Neural progenitor cell (in vitro differentiated cells): ENCODE data around the gene KIF22. TPM values are rescaled to one million over a fixed set of nuclear protein-coding genes. Genes with fewer than 3 reads are reported as not detected.

Experiments
- DNase-seq: peaks from one replicate; pipeline ENCODE4 v3.0.0-alpha.2; 2016; ENCODE audit warnings: low spot score
- H2AFZ ChIP-seq: fragments of 200-600 bp; sonication (generic); replicated peaks from 2 replicates; pipeline ENCODE4 v1.6.1; 2016; ENCODE audit warnings: antibody characterized with exemption
- H3F3A ChIP-seq: fragments of 200-600 bp; sonication (generic); 2 replicates; pipeline ENCODE4 v1.6.1; 2016; ENCODE audit warnings: antibody characterized with exemption, low read depth
- H3K27ac ChIP-seq: fragments of 200-600 bp; sonication (generic); 2 replicates; pipeline ENCODE4 v1.5.1; 2016; ENCODE audit warnings: mild to moderate bottlenecking
- H3K27me3 ChIP-seq: fragments of 200-600 bp; sonication (generic); 2 replicates; pipeline ENCODE4 v1.6.1; 2016; ENCODE audit warnings: mild to moderate bottlenecking, moderate library complexity
- H3K36me3 ChIP-seq: fragments of 200-600 bp; sonication (generic); 2 replicates; pipeline ENCODE4 v1.5.1; 2016
- H3K4me1 ChIP-seq: fragments of 200-600 bp; sonication (generic); 2 replicates; pipeline ENCODE4 v1.6.1; 2016; ENCODE audit warnings: mixed run types
- H3K4me2 ChIP-seq: fragments of 200-600 bp; sonication (generic); 2 replicates; pipeline ENCODE4 v1.6.1; 2016
- H3K4me3 ChIP-seq: fragments of 200-600 bp; sonication (generic); 2 replicates; pipeline ENCODE4 v1.5.1; 2016
- H3K79me2 ChIP-seq: fragments of 200-600 bp; sonication (generic); 2 replicates; pipeline ENCODE4 v1.6.1; 2016; ENCODE audit warnings: low read depth
- H3K9ac ChIP-seq: fragments of 200-600 bp; sonication (generic); 2 replicates; pipeline ENCODE4 v1.6.1; 2016
- H3K9me3 ChIP-seq: fragments of 200-600 bp; sonication (generic); 2 replicates; pipeline ENCODE4 v1.5.1; 2016; ENCODE audit warnings: low read depth
- H4K20me1 ChIP-seq: fragments of 200-600 bp; sonication (generic); 2 replicates; pipeline ENCODE4 v1.6.1; 2016; ENCODE audit warnings: low read depth
- H3K27ac Mint-ChIP-seq: 3 replicates; pipeline ENCODE4 v1.8.0; 2021; ENCODE audit warnings: mixed read lengths
- H3K27me3 Mint-ChIP-seq: 2 replicates; pipeline ENCODE4 v1.8.0; 2022; ENCODE audit warnings: low read depth, mild to moderate bottlenecking, inconsistent platforms, moderate library complexity, mixed read lengths; ENCODE audit not compliant: insufficient read depth
- H3K36me3 Mint-ChIP-seq: 3 replicates; pipeline ENCODE4 v1.8.0; 2021; ENCODE audit warnings: mixed read lengths
- H3K4me1 Mint-ChIP-seq: 3 replicates; pipeline ENCODE4 v1.8.0; 2021; ENCODE audit warnings: mixed read lengths
- H3K4me3 Mint-ChIP-seq: 3 replicates; pipeline ENCODE4 v1.8.0; 2021; ENCODE audit warnings: mild to moderate bottlenecking, moderate library complexity, mixed read lengths
- H3K9me3 Mint-ChIP-seq: 3 replicates; pipeline ENCODE4 v1.8.0; 2020; ENCODE audit warnings: mixed read lengths
- CTCF ChIP-seq: fragments of 200-600 bp; sonication (generic); IDR thresholded peaks from 2 replicates; pipeline ENCODE4 v1.5.1; 2017; ENCODE audit warnings: antibody characterized with exemption, mild to moderate bottlenecking
- EZH2 ChIP-seq: fragments of 200-600 bp; sonication (generic); IDR thresholded peaks from 2 replicates; pipeline ENCODE4 v1.6.1; 2017; ENCODE audit warnings: antibody characterized with exemption, mild to moderate bottlenecking, moderate library complexity
- EZH2phosphoT487 ChIP-seq: fragments of 200-600 bp; sonication (generic); IDR thresholded peaks from 2 replicates; pipeline ENCODE4 v1.6.1; 2017; ENCODE audit warnings: antibody characterized with exemption
- total RNA-seq: library from RNA; depleted of rRNA; stranded (reverse); fragments of >200 nt; gene quantifications from 2 replicates; pipeline ENCODE4 v1.2.3, GENCODE V29; 2015; ENCODE audit warnings: low replicate concordance

KIF22 gene
- total RNA-seq, 1 donor from 2014 or later, result 173 TPM

- no peak overlapping the region for H3K27ac Mint-ChIP-seq
- no peak overlapping the region for H3K4me3 ChIP-seq
- H4K20me1 ChIP-seq, result no peaks in the 10 kb centered on the region
- DNase-seq, result no peak
- H3F3A ChIP-seq, result no peaks in the 10 kb centered on the region
- no peak overlapping the region for H2AFZ ChIP-seq
- TF ChIP-seq EZH2, result no peak
- no peak for TF ChIP-seq CTCF
- TF ChIP-seq EZH2phosphoT487, result no peak
- H3K4me1 Mint-ChIP-seq, result peaks cover 4% of the 10 kb centered on the region
- H3K4me1 ChIP-seq, result no peaks in the 10 kb centered on the region
- H3K9ac ChIP-seq, result no peak overlapping the region
- H3K27me3 ChIP-seq, result no peaks in the 10 kb centered on the region
- no peak overlapping the region for H3K27ac ChIP-seq
- peaks cover 4% of the 10 kb centered on the region for H3K27me3 Mint-ChIP-seq
- H3K36me3 ChIP-seq, result no peaks in the 10 kb centered on the region
- H3K4me2 ChIP-seq, result no peak overlapping the region
- no peaks in the 10 kb centered on the region for H3K9me3 Mint-ChIP-seq
- H3K9me3 ChIP-seq, result no peaks in the 10 kb centered on the region
- H3K4me3 Mint-ChIP-seq, result no peak overlapping the region
- H3K79me2 ChIP-seq, result no peaks in the 10 kb centered on the region
- no peaks in the 10 kb centered on the region for H3K36me3 Mint-ChIP-seq
Measured at GRCh38 chr16:29837841-29838240, 47.3 kb downstream of the KIF22 start.

GRCh38 chr16:29839822-29840221 is 49.3 kb downstream of the KIF22 start:
- H3K4me2 ChIP-seq, result no peak overlapping the region
- no peak overlapping the region for H3K9ac ChIP-seq
- Mint-ChIP-seq H3K36me3 (no peaks in the 10 kb centered on the region), H3K9me3 (no peaks in the 10 kb centered on the region), H3K4me1 (peaks cover 4% of the 10 kb centered on the region), H3K27me3 (peaks cover 4% of the 10 kb centered on the region), H3K27ac (no peak overlapping the region), H3K4me3 (no peak overlapping the region)
- no peaks in the 10 kb centered on the region for H3F3A ChIP-seq
- H3K27me3 ChIP-seq, result no peaks in the 10 kb centered on the region
- TF ChIP-seq CTCF (no peak), EZH2phosphoT487 (no peak), EZH2 (no peak)
- no peaks in the 10 kb centered on the region for H4K20me1 ChIP-seq
- H3K36me3 ChIP-seq, result no peaks in the 10 kb centered on the region
- no peaks in the 10 kb centered on the region for H3K79me2 ChIP-seq
- H3K27ac ChIP-seq, result no peak overlapping the region
- no peak overlapping the region for H2AFZ ChIP-seq
- DNase-seq, result no peak
- H3K9me3 ChIP-seq, result no peaks in the 10 kb centered on the region
- no peaks in the 10 kb centered on the region for H3K4me1 ChIP-seq
- no peak overlapping the region for H3K4me3 ChIP-seq

GRCh38 chr16:29840240-29840639 is 49.7 kb downstream of the KIF22 start:
- H3F3A ChIP-seq, result no peaks in the 10 kb centered on the region
- no peaks in the 10 kb centered on the region for H3K79me2 ChIP-seq
- Mint-ChIP-seq H3K27me3 (peaks cover 4% of the 10 kb centered on the region), H3K4me3 (no peak overlapping the region), H3K36me3 (no peaks in the 10 kb centered on the region), H3K4me1 (peaks cover 4% of the 10 kb centered on the region), H3K9me3 (no peaks in the 10 kb centered on the region), H3K27ac (peak overlapping the region; percentile 46)
- no peaks in the 10 kb centered on the region for H3K36me3 ChIP-seq
- H4K20me1 ChIP-seq, result no peaks in the 10 kb centered on the region
- no peak overlapping the region for H3K9ac ChIP-seq
- no peaks in the 10 kb centered on the region for H3K27me3 ChIP-seq
- no peaks in the 10 kb centered on the region for H3K9me3 ChIP-seq
- no peak overlapping the region for H3K4me2 ChIP-seq
- no peak overlapping the region for H3K4me3 ChIP-seq
- no peak for DNase-seq
- H3K27ac ChIP-seq, result no peak overlapping the region
- no peaks in the 10 kb centered on the region for H3K4me1 ChIP-seq
- no peak overlapping the region for H2AFZ ChIP-seq
- TF ChIP-seq EZH2phosphoT487 (no peak), EZH2 (no peak), CTCF (no peak)
